PFSK-1 (cell line): Measurements from ENCODE around the gene KIF12.

Source experiments
- FOXP2 ChIP-seq: optimal IDR thresholded peaks from 2 replicates; pipeline ENCODE3; 2011; ENCODE audit warnings: borderline replicate concordance, control low read depth, inconsistent platforms; ENCODE audit not compliant: insufficient read depth; ENCODE audit errors: extremely low read length, extremely low read depth
- POLR2AphosphoS5 ChIP-seq: IDR thresholded peaks from 2 replicates; pipeline ENCODE4 v1.6.1; 2012; ENCODE audit warnings: low read depth, mild to moderate bottlenecking, control low read depth, low read length, moderate library complexity
- SIN3A ChIP-seq: IDR thresholded peaks from 2 replicates; pipeline ENCODE4 v1.6.1; 2012; ENCODE audit warnings: mild to moderate bottlenecking, low read length, moderate library complexity, borderline replicate concordance; ENCODE audit not compliant: insufficient read depth
- TAF1 ChIP-seq: IDR thresholded peaks from 2 replicates; pipeline ENCODE4 v1.6.1; 2012; ENCODE audit warnings: low read length, control low read depth, borderline replicate concordance; ENCODE audit not compliant: insufficient read depth
- TF ChIP-seq, protein P1 (sequence below), 2 experiments: IDR thresholded peaks; 2 replicates each; pipeline versions ENCODE4 v1.6.1 to v1.8.0; 2011 to 2012; ENCODE audit warnings: low read depth in 2 of 2, low read length in 2 of 2, control low read depth in 1 of 2, inconsistent platforms in 1 of 2, mild to moderate bottlenecking in 1 of 2, moderate library complexity in 1 of 2; ENCODE audit not compliant: insufficient read depth in 1 of 2

KIF12 gene

DNA sequence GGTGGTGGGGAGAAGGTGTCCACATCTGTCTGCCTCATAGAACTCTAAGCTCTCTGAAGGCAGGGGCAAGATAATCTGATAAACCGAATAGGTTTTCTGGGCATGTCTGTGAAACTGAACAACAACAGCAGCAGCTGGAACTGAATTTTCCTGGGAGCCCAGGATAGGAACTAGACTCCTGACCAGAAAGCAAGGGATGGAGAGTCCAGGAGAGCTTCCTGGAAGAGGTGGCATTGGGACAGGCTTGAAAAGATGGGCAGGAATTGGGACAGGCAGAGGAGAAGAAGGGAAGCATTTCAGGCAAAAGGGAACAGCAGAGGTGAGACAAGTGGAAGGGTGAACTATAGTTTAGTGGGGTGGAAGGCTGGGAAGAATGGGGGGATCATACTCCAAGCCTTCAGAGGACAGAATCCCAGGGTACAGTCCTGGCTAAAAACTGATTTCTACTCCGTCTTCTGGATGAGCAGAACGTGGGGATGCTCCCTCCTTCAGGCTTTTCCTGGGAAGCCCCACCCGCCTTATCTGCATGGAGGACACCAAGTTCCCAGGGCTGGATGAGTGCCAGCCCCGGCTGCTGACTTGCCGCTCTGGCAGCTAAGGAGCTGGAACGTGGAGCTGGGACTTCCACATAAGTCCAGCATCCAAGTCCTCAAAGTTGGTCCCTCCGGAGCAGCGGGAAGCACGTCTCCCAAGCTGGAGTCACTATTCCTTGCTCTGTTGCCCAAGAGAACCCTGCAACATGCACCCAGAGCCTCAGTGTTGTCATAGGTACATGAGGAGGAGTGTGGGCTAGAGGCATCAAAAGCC is 13.9 kb upstream of the KIF12 start:
- TF ChIP-seq TAF1 (no peak), POLR2AphosphoS5 (no peak), SIN3A (no peak), FOXP2 (no peak)
- TF ChIP-seq, protein P1, sequence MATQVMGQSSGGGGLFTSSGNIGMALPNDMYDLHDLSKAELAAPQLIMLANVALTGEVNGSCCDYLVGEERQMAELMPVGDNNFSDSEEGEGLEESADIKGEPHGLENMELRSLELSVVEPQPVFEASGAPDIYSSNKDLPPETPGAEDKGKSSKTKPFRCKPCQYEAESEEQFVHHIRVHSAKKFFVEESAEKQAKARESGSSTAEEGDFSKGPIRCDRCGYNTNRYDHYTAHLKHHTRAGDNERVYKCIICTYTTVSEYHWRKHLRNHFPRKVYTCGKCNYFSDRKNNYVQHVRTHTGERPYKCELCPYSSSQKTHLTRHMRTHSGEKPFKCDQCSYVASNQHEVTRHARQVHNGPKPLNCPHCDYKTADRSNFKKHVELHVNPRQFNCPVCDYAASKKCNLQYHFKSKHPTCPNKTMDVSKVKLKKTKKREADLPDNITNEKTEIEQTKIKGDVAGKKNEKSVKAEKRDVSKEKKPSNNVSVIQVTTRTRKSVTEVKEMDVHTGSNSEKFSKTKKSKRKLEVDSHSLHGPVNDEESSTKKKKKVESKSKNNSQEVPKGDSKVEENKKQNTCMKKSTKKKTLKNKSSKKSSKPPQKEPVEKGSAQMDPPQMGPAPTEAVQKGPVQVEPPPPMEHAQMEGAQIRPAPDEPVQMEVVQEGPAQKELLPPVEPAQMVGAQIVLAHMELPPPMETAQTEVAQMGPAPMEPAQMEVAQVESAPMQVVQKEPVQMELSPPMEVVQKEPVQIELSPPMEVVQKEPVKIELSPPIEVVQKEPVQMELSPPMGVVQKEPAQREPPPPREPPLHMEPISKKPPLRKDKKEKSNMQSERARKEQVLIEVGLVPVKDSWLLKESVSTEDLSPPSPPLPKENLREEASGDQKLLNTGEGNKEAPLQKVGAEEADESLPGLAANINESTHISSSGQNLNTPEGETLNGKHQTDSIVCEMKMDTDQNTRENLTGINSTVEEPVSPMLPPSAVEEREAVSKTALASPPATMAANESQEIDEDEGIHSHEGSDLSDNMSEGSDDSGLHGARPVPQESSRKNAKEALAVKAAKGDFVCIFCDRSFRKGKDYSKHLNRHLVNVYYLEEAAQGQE (IDR thresholded peaks at IDR 0.05; ENCODE audit: insufficient read depth in 1 of 2, low read depth in 2 of 2, low read length in 2 of 2), result no peak

DNA sequence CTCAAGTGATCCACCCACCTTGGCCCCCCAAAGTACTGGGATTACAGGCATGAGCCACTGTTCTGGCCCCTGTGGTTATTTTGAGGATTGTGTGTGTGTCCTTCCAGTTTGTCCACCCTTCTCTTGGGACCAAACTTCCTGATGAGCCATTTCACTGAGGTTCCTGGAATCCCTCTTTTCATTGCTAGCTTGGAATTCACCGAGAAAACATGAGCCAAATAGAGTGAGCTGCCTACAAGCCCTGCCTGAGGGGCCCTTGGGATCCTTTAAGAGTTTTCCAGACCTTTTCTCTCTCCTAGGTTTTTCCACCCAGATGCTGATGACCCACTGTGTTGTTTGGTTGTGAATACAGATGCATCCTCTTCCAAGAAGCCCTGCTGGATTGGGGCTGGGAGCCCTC is 13.2 kb upstream of the KIF12 start:
- TF ChIP-seq SIN3A, result no peak
- no peak for TF ChIP-seq POLR2AphosphoS5
- no peak for TF ChIP-seq FOXP2
- no peak for TF ChIP-seq TAF1
- TF ChIP-seq, protein P1 (IDR thresholded peaks at IDR 0.05; ENCODE audit: insufficient read depth in 1 of 2, low read depth in 2 of 2, low read length in 2 of 2), result no peak

DNA sequence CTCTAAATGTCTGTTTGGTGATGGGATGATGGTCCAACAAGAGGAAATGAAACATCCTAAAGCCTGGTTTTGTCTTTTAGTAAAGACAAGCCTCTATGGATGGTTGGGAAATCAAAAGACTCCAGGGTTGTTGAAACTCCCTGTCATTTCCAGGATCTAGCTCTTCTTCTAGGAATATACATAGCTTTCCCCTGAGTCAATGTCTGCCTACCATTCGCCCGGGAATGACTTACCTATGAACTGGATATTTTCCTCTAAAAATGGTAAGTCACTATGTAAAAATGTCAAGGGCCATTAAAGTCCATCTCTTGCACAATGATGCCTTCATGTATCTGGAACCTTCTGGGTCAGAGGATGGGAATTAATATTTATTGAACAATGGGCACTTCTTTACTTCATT is 11.1 kb upstream of the KIF12 start:
- no peak for TF ChIP-seq TAF1
- TF ChIP-seq FOXP2, result no peak
- TF ChIP-seq, protein P1 (IDR thresholded peaks at IDR 0.05; ENCODE audit: insufficient read depth in 1 of 2, low read depth in 2 of 2, low read length in 2 of 2), result no peak
- TF ChIP-seq SIN3A, result no peak
- no peak for TF ChIP-seq POLR2AphosphoS5

DNA sequence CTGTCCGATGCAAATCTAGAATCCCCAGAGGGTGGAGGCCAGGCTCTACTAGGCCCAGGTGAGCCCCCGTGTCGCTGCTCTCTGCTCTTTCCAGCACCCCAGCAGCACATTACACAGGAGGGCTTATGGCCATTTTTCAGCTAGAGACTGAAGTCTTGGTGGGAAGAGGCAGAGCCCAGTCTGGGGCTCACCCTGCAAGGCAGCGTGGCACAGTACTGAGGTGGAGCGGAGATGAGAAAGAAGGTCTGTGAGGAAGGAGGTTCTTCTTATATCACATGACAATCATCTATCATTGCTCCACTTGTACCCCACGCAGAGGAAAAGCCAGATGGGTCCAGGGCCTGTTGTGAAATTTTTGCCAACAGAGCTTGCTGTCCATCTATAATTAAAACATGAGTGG is 10.0 kb upstream of the KIF12 start:
- TF ChIP-seq, protein P1 (IDR thresholded peaks at IDR 0.05; ENCODE audit: insufficient read depth in 1 of 2, low read depth in 2 of 2, low read length in 2 of 2), result no peak
- TF ChIP-seq TAF1 (no peak), FOXP2 (no peak), POLR2AphosphoS5 (no peak)
